ENCODE data around the gene SCLY. TPM values are rescaled to one million over a fixed set of nuclear protein-coding genes. Genes with fewer than 3 reads are reported as not detected.

SCLY gene
- total and polyA plus RNA-seq, 2 of the 13 experiments (the other 11 are each of a cell fraction or from before 2014, with no cell fraction given), result 27.9 to 38.6 TPM

GRCh38 chr2:238106698-238107524 lies 46.1 kb downstream of the SCLY start (continued):
- no peak for TF ChIP-seq ONECUT2 (CRISPR knock-in tag; IDR thresholded peaks at IDR 0.05)
- no peak for TF ChIP-seq IKZF4 (CRISPR knock-in tag; IDR thresholded peaks at IDR 0.05; ENCODE audit: borderline replicate concordance, low read depth, not compliant biosample characterization)
- TF ChIP-seq STAT6 (CRISPR knock-in tag; IDR thresholded peaks at IDR 0.05; ENCODE audit: borderline replicate concordance), result no peak
- TF ChIP-seq GABPB1 (CRISPR knock-in tag; IDR thresholded peaks at IDR 0.05), result peak; percentile 47; the same call in 1 of the 2 replicates
- no peak for TF ChIP-seq HNRNPH1 (optimal IDR thresholded peaks at IDR 0.05; ENCODE audit: low read depth, low read length)
- TF ChIP-seq JUND (CRISPR knock-in tag; IDR thresholded peaks at IDR 0.05), result no peak
- TF ChIP-seq FLYWCH1 (CRISPR knock-in tag; IDR thresholded peaks at IDR 0.05), result no peak
- no peak for TF ChIP-seq PTBP1 (IDR thresholded peaks at IDR 0.05; ENCODE audit: low read depth, low read length, poor library complexity, severe bottlenecking)
- no peak for TF ChIP-seq ZC3H4 (CRISPR knock-in tag; IDR thresholded peaks at IDR 0.05; ENCODE audit: borderline replicate concordance)
- TF ChIP-seq TEAD2 (CRISPR knock-in tag; IDR thresholded peaks at IDR 0.05), result no peak
- no peak for TF ChIP-seq BRF2 (CRISPR knock-in tag; IDR thresholded peaks at IDR 0.05)
- TF ChIP-seq SIN3B (IDR thresholded peaks at IDR 0.05; ENCODE audit: low read length), result no peak; the same call in 1 of the 2 replicates
- TF ChIP-seq ATF2 (CRISPR knock-in tag; IDR thresholded peaks at IDR 0.05), result no peak
- TF ChIP-seq ZNF512B (CRISPR knock-in tag; IDR thresholded peaks at IDR 0.05; ENCODE audit: borderline replicate concordance), result no peak
- no peak for TF ChIP-seq ZNF883 (CRISPR knock-in tag; IDR thresholded peaks at IDR 0.05; ENCODE audit: not compliant biosample characterization)
- TF ChIP-seq TFAP4 (IDR thresholded peaks at IDR 0.05; ENCODE audit: borderline replicate concordance, low read depth), result no peak
- TF ChIP-seq ZFP37 (CRISPR knock-in tag; IDR thresholded peaks at IDR 0.05; ENCODE audit: borderline replicate concordance), result peak; percentile 64; the same call in 1 of the 2 replicates
